ENCODE results near the gene RFXAP. TPM values are rescaled to one million over a fixed set of nuclear protein-coding genes. Genes with fewer than 3 reads are reported as not detected.

The RFXAP gene
- polyA plus RNA-seq, 1 donor = 6.9 TPM

DNA sequence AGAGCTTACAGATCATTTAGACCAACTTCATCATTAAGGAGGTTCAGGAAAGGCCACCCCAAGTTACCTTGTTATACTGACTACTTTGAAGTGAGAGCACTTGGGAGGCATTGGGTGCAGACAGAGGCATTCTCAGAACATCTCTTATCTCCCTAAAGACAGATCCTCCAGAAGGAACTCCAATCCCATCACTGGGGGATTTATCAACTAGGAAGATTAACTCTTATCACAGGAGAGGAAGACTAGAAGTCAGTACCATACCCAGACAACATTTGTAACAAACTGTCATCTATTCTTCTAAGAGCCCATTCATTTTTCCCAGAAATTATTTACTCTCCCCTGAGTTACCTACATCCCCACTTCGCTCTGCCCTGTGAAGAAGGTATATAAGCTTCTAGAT, 5.8 kb upstream of the RFXAP start:
- 100% methylated on average over 1 of the region's 1 CpG for WGBS (ENCODE audit: insufficient coverage, low lambda C conversion rate)
- Histone ChIP-seq H3K4me1 (ENCODE audit: control insufficient read depth, insufficient read depth, low read length) (no peaks in the 10 kb centered on the region), H3K27ac (ENCODE audit: low read length) (no peak overlapping the region), H3K27me3 (ENCODE audit: control insufficient read depth, insufficient read depth, low read length) (peaks cover 3% of the 10 kb centered on the region), H3K36me3 (ENCODE audit: control insufficient read depth, insufficient read depth, low read length) (no peaks in the 10 kb centered on the region), H3K9me3 (ENCODE audit: control insufficient read depth, low read depth, low read length) (no peaks in the 10 kb centered on the region), H3K4me3 (ENCODE audit: low read length) (no peak overlapping the region)
- no peak for DNase-seq

DNA sequence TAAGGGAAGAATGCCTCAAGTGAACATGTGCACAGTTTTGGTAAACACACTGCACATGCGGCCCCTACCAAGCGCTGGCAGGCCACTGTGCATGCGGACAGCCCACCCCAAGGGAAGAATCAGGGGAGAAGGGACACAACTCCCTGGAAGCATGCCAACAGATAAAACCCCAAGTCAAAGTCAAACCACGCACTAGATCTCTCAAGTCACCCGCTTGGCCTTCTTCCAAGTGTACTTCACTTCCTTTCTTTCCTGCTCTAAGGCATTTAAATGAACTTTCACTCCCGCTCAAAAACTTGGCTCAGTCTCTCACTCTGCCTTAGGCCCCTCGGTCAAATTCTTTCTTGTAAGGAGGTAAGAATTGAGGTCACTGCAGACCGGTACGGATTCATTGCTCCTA, 4.6 kb upstream of the RFXAP start:
- DNase-seq = peak; percentile 5 to 46
- 33% methylated on average over 1 of the region's 9 CpGs for WGBS (ENCODE audit: insufficient coverage, low lambda C conversion rate)
- no peak overlapping the region for H3K4me3 ChIP-seq (ENCODE audit: low read length)
- H3K27ac ChIP-seq (ENCODE audit: low read length) = no peak overlapping the region
- no peaks in the 10 kb centered on the region for H3K4me1 ChIP-seq (ENCODE audit: control insufficient read depth, insufficient read depth, low read length)
- no peaks in the 10 kb centered on the region for H3K36me3 ChIP-seq (ENCODE audit: control insufficient read depth, insufficient read depth, low read length)
- no peaks in the 10 kb centered on the region for H3K9me3 ChIP-seq (ENCODE audit: control insufficient read depth, low read depth, low read length)
- H3K27me3 ChIP-seq (ENCODE audit: control insufficient read depth, insufficient read depth, low read length) = peaks cover 3% of the 10 kb centered on the region

DNA sequence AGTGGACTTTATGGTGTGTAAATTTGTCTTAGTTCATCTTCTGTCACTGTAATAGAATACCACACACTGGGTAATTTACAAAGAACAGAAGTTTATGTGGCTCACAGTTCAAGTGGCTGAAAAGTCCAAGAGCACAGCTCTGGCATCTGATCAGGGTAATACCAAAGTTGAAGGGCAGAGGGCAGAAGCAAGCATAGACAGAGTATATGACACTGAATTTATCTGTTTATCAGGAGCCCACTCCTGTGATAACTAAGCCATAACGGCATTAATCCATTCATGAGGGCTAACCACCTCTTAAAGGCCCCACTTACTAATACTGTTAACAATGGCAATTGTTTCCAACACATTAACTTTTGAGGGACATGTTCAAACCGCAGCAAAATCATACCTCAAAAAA, 4.0 kb upstream of the RFXAP start:
- Histone ChIP-seq H3K9me3 (ENCODE audit: control insufficient read depth, low read depth, low read length) (no peaks in the 10 kb centered on the region), H3K4me3 (ENCODE audit: low read length) (no peak overlapping the region), H3K27ac (ENCODE audit: low read length) (no peak overlapping the region), H3K36me3 (ENCODE audit: control insufficient read depth, insufficient read depth, low read length) (no peaks in the 10 kb centered on the region), H3K27me3 (ENCODE audit: control insufficient read depth, insufficient read depth, low read length) (no peaks in the 10 kb centered on the region), H3K4me1 (ENCODE audit: control insufficient read depth, insufficient read depth, low read length) (peaks cover 2% of the 10 kb centered on the region)
- DNase-seq = no peak
- 0% methylated on average over 1 of the region's 2 CpGs for WGBS (ENCODE audit: insufficient coverage, low lambda C conversion rate)

DNA sequence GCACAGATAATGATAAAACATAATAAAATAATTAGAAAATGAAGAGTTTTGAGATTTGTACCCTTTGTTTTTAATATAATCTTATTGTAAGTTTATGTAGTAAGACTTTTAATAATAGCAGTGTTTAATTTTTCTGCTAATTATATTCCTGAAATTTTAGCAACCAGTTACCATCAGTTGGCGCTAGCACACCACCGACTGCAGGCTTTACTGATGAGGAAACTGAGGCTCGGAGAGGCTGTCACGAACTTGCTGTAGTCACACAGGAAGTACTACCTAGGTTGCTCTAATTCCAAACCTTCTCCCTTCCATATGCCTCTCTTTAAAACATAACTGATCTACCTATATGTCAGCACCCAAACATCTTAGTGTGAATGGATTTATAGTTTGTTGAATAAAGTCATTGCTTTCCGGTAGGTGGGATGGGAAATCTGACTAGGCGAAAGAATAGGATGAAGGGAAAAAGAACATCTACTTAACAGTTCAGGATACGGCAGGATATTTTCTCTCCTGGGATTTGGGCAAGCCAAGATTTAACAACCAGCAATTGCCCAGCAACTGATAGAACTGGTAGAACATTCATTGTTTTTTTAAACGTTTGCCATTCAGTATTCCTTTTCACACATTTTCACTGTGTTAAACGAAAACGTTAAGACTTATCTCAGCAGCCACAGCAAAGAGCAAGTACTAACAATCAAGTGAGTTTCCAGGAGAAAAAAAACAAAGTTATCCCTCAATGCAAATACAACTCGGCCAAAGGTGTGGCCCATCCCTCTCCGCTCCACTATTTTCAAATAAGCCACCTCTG, 822 bp upstream of the RFXAP start:
- H3K36me3 ChIP-seq (ENCODE audit: control insufficient read depth, insufficient read depth, low read length) = no peaks in the 10 kb centered on the region
- no peaks in the 10 kb centered on the region for H3K9me3 ChIP-seq (ENCODE audit: control insufficient read depth, low read depth, low read length)
- H3K27ac ChIP-seq (ENCODE audit: low read length) = peak overlapping the region; percentile 16
- WGBS (ENCODE audit: insufficient coverage, low lambda C conversion rate) = 18% methylated on average over 4 of the region's 12 CpGs
- no peaks in the 10 kb centered on the region for H3K27me3 ChIP-seq (ENCODE audit: control insufficient read depth, insufficient read depth, low read length)
- H3K4me3 ChIP-seq (ENCODE audit: low read length) = peak overlapping the region; percentile 58
- peaks cover 3% of the 10 kb centered on the region for H3K4me1 ChIP-seq (ENCODE audit: control insufficient read depth, insufficient read depth, low read length)
- peak in 1 of 2 donors; percentile 3 for DNase-seq

DNA sequence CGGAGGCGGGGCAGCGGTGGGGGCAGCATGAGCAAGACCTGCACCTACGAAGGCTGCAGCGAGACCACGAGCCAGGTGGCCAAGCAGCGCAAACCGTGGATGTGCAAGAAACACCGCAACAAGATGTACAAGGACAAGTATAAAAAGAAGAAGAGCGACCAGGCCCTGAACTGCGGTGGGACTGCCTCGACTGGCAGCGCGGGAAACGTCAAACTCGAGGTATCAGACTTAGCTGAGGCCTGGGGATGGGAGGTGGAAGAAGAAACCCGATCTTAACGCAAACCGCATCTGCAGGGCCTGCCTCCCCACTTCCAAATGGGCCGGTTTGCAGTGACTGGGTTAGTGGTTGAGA, 693 bp downstream of the RFXAP start:
- WGBS (ENCODE audit: insufficient coverage, low lambda C conversion rate) = 0% methylated on average over 1 of the region's 20 CpGs

DNA sequence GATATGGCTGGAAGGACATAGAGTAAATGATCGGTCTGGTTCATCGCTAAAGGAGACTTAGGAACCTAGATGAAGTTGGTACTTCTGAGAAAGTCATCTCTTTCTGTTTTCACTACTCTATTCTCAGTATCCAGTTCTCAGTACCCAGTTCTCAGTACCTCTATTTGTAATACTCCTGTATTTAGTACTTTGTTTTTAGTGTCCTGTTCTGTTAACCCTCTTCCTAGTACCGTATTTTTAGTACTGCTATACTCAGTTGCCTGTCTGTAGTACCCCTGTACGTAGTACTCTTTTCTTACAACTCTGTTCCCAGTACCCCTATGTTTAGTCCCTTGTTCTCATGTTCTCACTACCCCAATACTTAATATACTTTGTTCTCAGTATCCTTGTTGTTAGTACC, 1.2 kb downstream of the RFXAP start:
- peak in 1 of 2 donors; percentile 4 for DNase-seq
- H3K4me3 ChIP-seq (ENCODE audit: low read length) = peak overlapping the region; percentile 58
- H3K27ac ChIP-seq (ENCODE audit: low read length) = no peak overlapping the region
- H3K4me1 ChIP-seq (ENCODE audit: control insufficient read depth, insufficient read depth, low read length) = peaks cover 3% of the 10 kb centered on the region
- WGBS (ENCODE audit: insufficient coverage, low lambda C conversion rate) = 83% methylated on average over 3 of the region's 4 CpGs
- H3K36me3 ChIP-seq (ENCODE audit: control insufficient read depth, insufficient read depth, low read length) = no peaks in the 10 kb centered on the region
- no peaks in the 10 kb centered on the region for H3K27me3 ChIP-seq (ENCODE audit: control insufficient read depth, insufficient read depth, low read length)
- no peaks in the 10 kb centered on the region for H3K9me3 ChIP-seq (ENCODE audit: control insufficient read depth, low read depth, low read length)

More for the DNA sequence above, 693 bp downstream of the RFXAP start:
- H3K4me3 ChIP-seq (ENCODE audit: low read length) = peak overlapping the region; percentile 58
- H3K27me3 ChIP-seq (ENCODE audit: control insufficient read depth, insufficient read depth, low read length) = no peaks in the 10 kb centered on the region
- DNase-seq = peak in 1 of 2 donors; percentile 12
- no peaks in the 10 kb centered on the region for H3K36me3 ChIP-seq (ENCODE audit: control insufficient read depth, insufficient read depth, low read length)
- H3K9me3 ChIP-seq (ENCODE audit: control insufficient read depth, low read depth, low read length) = no peaks in the 10 kb centered on the region
- H3K27ac ChIP-seq (ENCODE audit: low read length) = no peak overlapping the region
- peaks cover 3% of the 10 kb centered on the region for H3K4me1 ChIP-seq (ENCODE audit: control insufficient read depth, insufficient read depth, low read length)

DNA sequence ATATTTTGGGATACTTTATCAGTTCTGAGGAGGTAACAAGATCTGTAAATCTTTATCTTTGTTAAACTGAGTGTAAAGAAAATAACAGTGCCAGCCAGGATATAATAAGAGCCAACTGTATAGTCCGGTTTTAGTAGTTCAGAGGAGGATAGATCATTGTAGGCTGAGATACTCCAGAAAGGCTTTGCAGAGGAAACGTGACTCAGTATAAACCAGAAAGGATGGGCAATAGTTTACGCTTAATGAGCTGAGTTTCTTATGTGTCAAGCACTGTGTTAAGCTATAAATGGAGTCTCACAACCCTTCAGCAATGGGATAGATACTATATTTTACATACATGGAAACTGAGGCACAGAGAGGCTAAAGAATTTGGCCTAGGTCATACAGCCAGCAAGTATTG, 3.8 kb downstream of the RFXAP start:
- H3K4me1 ChIP-seq (ENCODE audit: control insufficient read depth, insufficient read depth, low read length) = peaks cover 3% of the 10 kb centered on the region
- WGBS (ENCODE audit: insufficient coverage, low lambda C conversion rate) = no CpG with 5 or more reads among the region's 3 CpGs
- peaks cover 3% of the 10 kb centered on the region for H3K36me3 ChIP-seq (ENCODE audit: control insufficient read depth, insufficient read depth, low read length)

DNA sequence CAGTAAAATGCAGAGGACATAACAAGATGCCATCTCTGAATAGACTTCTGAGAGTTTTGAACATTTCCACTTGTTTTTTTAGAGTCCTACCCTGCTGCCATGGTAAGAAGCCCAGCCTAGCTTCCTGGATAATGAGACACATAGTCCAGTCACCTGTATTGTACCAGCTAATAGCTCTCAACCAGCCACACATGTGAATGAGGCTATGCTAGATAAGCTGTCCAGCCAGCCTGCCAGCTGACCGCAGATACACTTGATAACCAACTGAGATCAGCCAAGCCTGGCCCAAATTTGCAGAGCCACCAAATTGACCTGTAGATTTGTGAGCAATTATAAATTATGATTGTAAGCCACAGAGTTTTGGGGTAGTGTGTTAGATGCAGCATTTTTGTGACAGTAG, 10.7 kb downstream of the RFXAP start:
- Histone ChIP-seq H3K27ac (ENCODE audit: low read length) (no peak overlapping the region), H3K4me3 (ENCODE audit: low read length) (no peak overlapping the region), H3K4me1 (ENCODE audit: control insufficient read depth, insufficient read depth, low read length) (no peaks in the 10 kb centered on the region), H3K9me3 (ENCODE audit: control insufficient read depth, low read depth, low read length) (no peaks in the 10 kb centered on the region), H3K36me3 (ENCODE audit: control insufficient read depth, insufficient read depth, low read length) (peaks cover 8% of the 10 kb centered on the region), H3K27me3 (ENCODE audit: control insufficient read depth, insufficient read depth, low read length) (no peaks in the 10 kb centered on the region)
- no peak for DNase-seq
- WGBS (ENCODE audit: insufficient coverage, low lambda C conversion rate) = no CpG with 5 or more reads among the region's 1 CpG

More for the DNA sequence above, 3.8 kb downstream of the RFXAP start:
- Histone ChIP-seq H3K27ac (ENCODE audit: low read length) (no peak overlapping the region), H3K4me3 (ENCODE audit: low read length) (no peak overlapping the region), H3K9me3 (ENCODE audit: control insufficient read depth, low read depth, low read length) (no peaks in the 10 kb centered on the region), H3K27me3 (ENCODE audit: control insufficient read depth, insufficient read depth, low read length) (no peaks in the 10 kb centered on the region)
- no peak for DNase-seq

DNA sequence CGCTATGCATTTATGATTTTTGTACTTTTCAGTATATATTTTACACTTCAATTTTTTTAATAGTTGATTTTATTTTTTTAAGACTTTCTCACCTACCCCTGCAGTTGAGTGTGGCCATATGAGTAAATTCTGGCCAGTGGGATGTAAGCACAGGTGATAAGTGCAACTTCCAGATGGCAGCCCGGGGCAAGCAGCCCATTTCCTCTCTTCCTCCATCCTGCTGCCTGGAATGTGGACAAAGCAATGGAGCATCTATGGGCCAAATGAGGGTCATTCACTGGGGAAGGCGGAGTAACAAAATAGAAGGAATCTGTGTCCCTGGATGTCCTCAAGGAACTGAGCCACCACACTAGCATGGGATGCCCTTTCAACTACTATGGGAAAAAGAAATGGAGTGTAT, 12.3 kb downstream of the RFXAP start:
- DNase-seq = no peak
- no CpG with 5 or more reads among the region's 3 CpGs for WGBS (ENCODE audit: insufficient coverage, low lambda C conversion rate)
- H3K27ac ChIP-seq (ENCODE audit: low read length) = no peak overlapping the region

DNA sequence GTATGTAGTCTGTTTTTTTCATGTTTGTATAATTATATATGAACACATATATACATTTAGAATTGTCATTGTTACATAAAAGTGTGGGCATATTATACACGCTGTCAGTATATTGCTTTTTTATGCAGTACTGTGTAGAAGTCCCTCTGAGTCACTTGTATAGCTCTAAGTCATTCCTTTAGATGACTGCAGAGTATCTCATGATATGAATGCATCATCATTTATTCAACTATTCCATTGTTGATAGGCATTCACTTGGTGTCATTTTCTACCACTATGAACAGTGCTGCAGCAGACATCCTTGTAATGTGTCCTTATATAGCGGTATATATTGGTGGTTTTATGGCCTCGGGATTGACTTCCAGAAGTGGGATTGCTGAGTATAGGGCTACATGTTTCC, 15.3 kb downstream of the RFXAP start:
- 100% methylated on average over 1 of the region's 3 CpGs for WGBS (ENCODE audit: insufficient coverage, low lambda C conversion rate)
- no peaks in the 10 kb centered on the region for H3K27me3 ChIP-seq (ENCODE audit: control insufficient read depth, insufficient read depth, low read length)
- no peak overlapping the region for H3K4me3 ChIP-seq (ENCODE audit: low read length)
- no peaks in the 10 kb centered on the region for H3K4me1 ChIP-seq (ENCODE audit: control insufficient read depth, insufficient read depth, low read length)
- DNase-seq = no peak
- no peaks in the 10 kb centered on the region for H3K9me3 ChIP-seq (ENCODE audit: control insufficient read depth, low read depth, low read length)
- no peaks in the 10 kb centered on the region for H3K36me3 ChIP-seq (ENCODE audit: control insufficient read depth, insufficient read depth, low read length)
- H3K27ac ChIP-seq (ENCODE audit: low read length) = no peak overlapping the region

More for the DNA sequence above, 12.3 kb downstream of the RFXAP start:
- no peak overlapping the region for H3K4me3 ChIP-seq (ENCODE audit: low read length)
- H3K9me3 ChIP-seq (ENCODE audit: control insufficient read depth, low read depth, low read length) = no peaks in the 10 kb centered on the region
- H3K4me1 ChIP-seq (ENCODE audit: control insufficient read depth, insufficient read depth, low read length) = no peaks in the 10 kb centered on the region
- H3K36me3 ChIP-seq (ENCODE audit: control insufficient read depth, insufficient read depth, low read length) = peaks cover 5% of the 10 kb centered on the region
- H3K27me3 ChIP-seq (ENCODE audit: control insufficient read depth, insufficient read depth, low read length) = no peaks in the 10 kb centered on the region
